Neutrophil (primary cell): ENCODE data around the gene GNAQ.

Experiments used
- H3K27ac ChIP-seq: fragments of 200-600 bp; sonication (generic); 2 replicates; pipeline ENCODE4 v1.5.1; 2016; ENCODE audit warnings: mild to moderate bottlenecking, moderate library complexity
- H3K27me3 ChIP-seq: fragments of 200-600 bp; sonication (generic); 2 replicates; pipeline ENCODE4 v1.6.0; 2016; ENCODE audit warnings: mild to moderate bottlenecking
- H3K36me3 ChIP-seq: fragments of 200-600 bp; sonication (generic); 2 replicates; pipeline ENCODE4 v1.5.1; 2017
- H3K4me1 ChIP-seq, 2 experiments: fragments of 200-600 bp in 1 of 2; sonication (generic) in 1 of 2; 1 replicate in 1 of 2; 2 replicates in 1 of 2; pipeline versions ENCODE4 v1.5.1 to v1.6.1; 2013 to 2016; ENCODE audit warnings: low read depth in 1 of 2, low read length in 1 of 2, mild to moderate bottlenecking in 1 of 2, moderate library complexity in 1 of 2; ENCODE audit not compliant: control insufficient read depth in 1 of 2, insufficient read depth in 1 of 2
- H3K4me3 ChIP-seq, 2 experiments: fragments of 200-600 bp in 1 of 2; sonication (generic) in 1 of 2; 1 replicate in 1 of 2; 2 replicates in 1 of 2; pipeline ENCODE4 v1.5.1; 2013 to 2016; ENCODE audit warnings: low read depth in 1 of 2, low read length in 1 of 2, mild to moderate bottlenecking in 1 of 2, moderate library complexity in 1 of 2
- H3K9me3 ChIP-seq: fragments of 200-600 bp; sonication (generic); 2 replicates; pipeline ENCODE4 v1.5.1; 2016
- CTCF ChIP-seq: fragments of 200-600 bp; sonication (generic); IDR thresholded peaks from 2 replicates; pipeline ENCODE4 v1.5.1; 2016; ENCODE audit warnings: antibody characterized with exemption

GNAQ gene

GRCh38 chr9:77956555-77956954, 75.1 kb downstream of the GNAQ start:
- peak overlapping the region; percentile 55 for H3K27ac ChIP-seq
- no peaks in the 10 kb centered on the region for H3K27me3 ChIP-seq

GRCh38 chr9:77954666-77955015, 77.0 kb downstream of the GNAQ start:
- Histone ChIP-seq H3K9me3 (no peaks in the 10 kb centered on the region), H3K27ac (peak overlapping the region; percentile 83), H3K36me3 (no peaks in the 10 kb centered on the region), H3K4me1 (peaks cover 50 to 76% of the 10 kb centered on the region in 2 experiments), H3K4me3 (no peak overlapping the region), H3K27me3 (no peaks in the 10 kb centered on the region)
- TF ChIP-seq CTCF = no peak

More at GRCh38 chr9:77956555-77956954, 75.1 kb downstream of the GNAQ start:
- Histone ChIP-seq H3K4me3 (no peak overlapping the region), H3K36me3 (no peaks in the 10 kb centered on the region), H3K4me1 (peaks cover 36 to 65% of the 10 kb centered on the region in 2 experiments), H3K9me3 (no peaks in the 10 kb centered on the region)
- no peak for TF ChIP-seq CTCF

- H3K36me3 ChIP-seq = no peaks in the 10 kb centered on the region
- H3K9me3 ChIP-seq = no peaks in the 10 kb centered on the region
- H3K4me3 ChIP-seq = no peak overlapping the region
- H3K4me1 ChIP-seq = peaks cover 55 to 76% of the 10 kb centered on the region in 2 experiments
- H3K27me3 ChIP-seq = no peaks in the 10 kb centered on the region
- TF ChIP-seq CTCF = no peak
- H3K27ac ChIP-seq = peak overlapping the region; percentile 83
Measured at GRCh38 chr9:77954013-77954665, 77.5 kb downstream of the GNAQ start.

- H3K4me1 ChIP-seq = peaks cover 55 to 76% of the 10 kb centered on the region in 2 experiments
- no peaks in the 10 kb centered on the region for H3K27me3 ChIP-seq
- no peaks in the 10 kb centered on the region for H3K36me3 ChIP-seq
- H3K27ac ChIP-seq = peak overlapping the region; percentile 83
- no peak overlapping the region for H3K4me3 ChIP-seq
- H3K9me3 ChIP-seq = no peaks in the 10 kb centered on the region
- TF ChIP-seq CTCF = no peak
Measured at GRCh38 chr9:77953590-77953989, 78.0 kb downstream of the GNAQ start.

- no peaks in the 10 kb centered on the region for H3K27me3 ChIP-seq
- H3K9me3 ChIP-seq = no peaks in the 10 kb centered on the region
- no peak overlapping the region for H3K4me3 ChIP-seq
- H3K4me1 ChIP-seq = peaks cover 54 to 74% of the 10 kb centered on the region in 2 experiments
- H3K36me3 ChIP-seq = no peaks in the 10 kb centered on the region
- TF ChIP-seq CTCF = no peak
- peak overlapping the region; percentile 83 for H3K27ac ChIP-seq
Measured at GRCh38 chr9:77952635-77953328, 78.8 kb downstream of the GNAQ start.
